Thyroid gland (tissue), 4 donors: ENCODE data around the gene SORCS2.

ENCODE experiments used
- CTCF ChIP-seq, 6 experiments: fragments of 200-600 bp in 3 of 6; fragments of 450-650 bp in 3 of 6; sonication (generic) in 3 of 6; IDR thresholded peaks; one replicate each; pipeline ENCODE4 v1.5.1; 2016 to 2019; ENCODE audit warnings: antibody characterized with exemption in 6 of 6, mild to moderate bottlenecking in 2 of 6, inconsistent platforms in 1 of 6, moderate library complexity in 1 of 6
- POLR2A ChIP-seq, 2 donors: fragments of 450-650 bp; IDR thresholded peaks; one replicate each; pipeline ENCODE4 v1.6.1; 2017; ENCODE audit warnings: antibody characterized with exemption in 2 of 2, mild to moderate bottlenecking in 2 of 2, moderate library complexity in 1 of 2

GRCh38 chr4:7278071-7278765, 85.9 kb downstream of the SORCS2 start:
- TF ChIP-seq CTCF (IDR thresholded peaks at IDR 0.05) (no peak), POLR2A (IDR thresholded peaks at IDR 0.05) (no peak)
